ENCODE measurements around the gene RBP5. TPM values are rescaled to one million over a fixed set of nuclear protein-coding genes. Genes with fewer than 3 reads are reported as not detected.

RBP5 gene
- total and polyA plus RNA-seq, 8 donors = 0.73 to 7.8 (median 2.4) TPM

DNA sequence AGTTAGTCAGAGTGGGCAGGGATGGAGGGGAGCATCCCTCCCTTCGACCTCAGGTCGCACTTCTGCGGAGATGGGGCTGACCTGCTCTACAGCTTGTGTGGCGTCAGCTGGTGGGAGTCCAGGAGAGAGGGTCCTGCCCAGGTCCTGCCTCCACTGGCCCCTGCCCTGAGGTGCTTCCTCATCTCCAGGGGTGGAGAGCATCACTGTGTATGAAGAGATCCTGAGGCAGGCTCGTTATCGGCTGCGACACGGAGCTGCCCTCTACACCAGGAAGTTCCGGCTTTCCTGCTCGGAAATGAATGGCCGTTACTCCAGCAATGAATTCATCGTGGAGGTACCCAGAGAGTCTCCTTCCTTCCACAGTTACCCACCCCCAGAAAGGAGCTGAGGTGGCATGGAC, 21.7 kb upstream of the RBP5 start:
- intact Hi-C loops (cut with DNase I) = no loop called here
- 90 to 91% methylated on average over 12 of the region's 12 CpGs for WGBS, 2 donors
- Histone ChIP-seq H3K27ac (no peak overlapping the region), H3K9me3 (no peaks in the 10 kb centered on the region), H3K4me1 (no peaks in the 10 kb centered on the region), H3K36me3 (peaks cover 0 to 18% (median 0%) of the 10 kb centered on the region in 3 donors), H3K27me3 (no peaks in the 10 kb centered on the region), H3K4me3 (no peak overlapping the region)
- ATAC-seq = no peak
- no peak for DNase-seq
- no peak for FAIRE-seq
- TF ChIP-seq, protein P1, sequence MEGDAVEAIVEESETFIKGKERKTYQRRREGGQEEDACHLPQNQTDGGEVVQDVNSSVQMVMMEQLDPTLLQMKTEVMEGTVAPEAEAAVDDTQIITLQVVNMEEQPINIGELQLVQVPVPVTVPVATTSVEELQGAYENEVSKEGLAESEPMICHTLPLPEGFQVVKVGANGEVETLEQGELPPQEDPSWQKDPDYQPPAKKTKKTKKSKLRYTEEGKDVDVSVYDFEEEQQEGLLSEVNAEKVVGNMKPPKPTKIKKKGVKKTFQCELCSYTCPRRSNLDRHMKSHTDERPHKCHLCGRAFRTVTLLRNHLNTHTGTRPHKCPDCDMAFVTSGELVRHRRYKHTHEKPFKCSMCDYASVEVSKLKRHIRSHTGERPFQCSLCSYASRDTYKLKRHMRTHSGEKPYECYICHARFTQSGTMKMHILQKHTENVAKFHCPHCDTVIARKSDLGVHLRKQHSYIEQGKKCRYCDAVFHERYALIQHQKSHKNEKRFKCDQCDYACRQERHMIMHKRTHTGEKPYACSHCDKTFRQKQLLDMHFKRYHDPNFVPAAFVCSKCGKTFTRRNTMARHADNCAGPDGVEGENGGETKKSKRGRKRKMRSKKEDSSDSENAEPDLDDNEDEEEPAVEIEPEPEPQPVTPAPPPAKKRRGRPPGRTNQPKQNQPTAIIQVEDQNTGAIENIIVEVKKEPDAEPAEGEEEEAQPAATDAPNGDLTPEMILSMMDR (IDR thresholded peaks at IDR 0.05) = no peak

- H3K4me3 ChIP-seq = no peak overlapping the region
- intact Hi-C loops (cut with DNase I) = no loop called here
- no peak overlapping the region for H3K27ac ChIP-seq
- H3K9me3 ChIP-seq = no peaks in the 10 kb centered on the region
- H3K4me1 ChIP-seq = no peaks in the 10 kb centered on the region
- WGBS, 2 donors = 91 to 94% methylated on average over 7 of the region's 7 CpGs
- no peaks in the 10 kb centered on the region for H3K27me3 ChIP-seq
- FAIRE-seq (no peak), DNase-seq (peak in 1 of 6 donors; percentile 6), ATAC-seq (no peak)
- TF ChIP-seq, protein P1 (IDR thresholded peaks at IDR 0.05) = no peak
- H3K36me3 ChIP-seq = peaks cover 0 to 17% (median 0%) of the 10 kb centered on the region in 3 donors
Observed at GRCh38 chr12:7146906-7147305, 18.2 kb upstream of the RBP5 start.

DNA sequence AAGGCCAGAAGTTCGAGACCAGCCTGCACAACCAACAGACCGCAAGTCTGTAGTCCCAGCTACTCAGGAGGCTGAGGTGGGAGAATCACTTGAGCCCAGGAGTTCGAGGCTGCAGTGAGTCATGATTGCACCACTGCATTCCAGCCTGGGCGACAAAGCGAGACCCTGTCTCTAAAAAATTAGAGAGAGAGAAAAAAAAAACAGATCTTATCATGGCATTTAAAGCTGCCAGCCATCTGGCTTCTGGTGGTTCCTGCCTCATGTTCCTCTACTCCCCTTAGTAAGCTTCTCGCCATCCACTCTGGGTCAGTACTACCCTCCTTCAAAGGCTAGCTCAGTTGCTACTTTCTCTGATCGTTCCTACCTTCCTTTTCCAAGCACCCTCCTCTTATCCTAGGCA, 17.5 kb upstream of the RBP5 start:
- peaks cover 0 to 15% (median 0%) of the 10 kb centered on the region in 3 donors for H3K36me3 ChIP-seq
- ATAC-seq (no peak), FAIRE-seq (no peak), DNase-seq (peak in 1 of 6 donors; percentile 3)
- WGBS, 2 donors = 87 to 92% methylated on average over 7 of the region's 7 CpGs
- no peaks in the 10 kb centered on the region for H3K9me3 ChIP-seq
- intact Hi-C loops (cut with DNase I) = no loop called here
- no peak overlapping the region for H3K4me3 ChIP-seq
- TF ChIP-seq, protein P1 (IDR thresholded peaks at IDR 0.05) = no peak
- no peak overlapping the region for H3K27ac ChIP-seq
- no peaks in the 10 kb centered on the region for H3K27me3 ChIP-seq
- no peaks in the 10 kb centered on the region for H3K4me1 ChIP-seq

DNA sequence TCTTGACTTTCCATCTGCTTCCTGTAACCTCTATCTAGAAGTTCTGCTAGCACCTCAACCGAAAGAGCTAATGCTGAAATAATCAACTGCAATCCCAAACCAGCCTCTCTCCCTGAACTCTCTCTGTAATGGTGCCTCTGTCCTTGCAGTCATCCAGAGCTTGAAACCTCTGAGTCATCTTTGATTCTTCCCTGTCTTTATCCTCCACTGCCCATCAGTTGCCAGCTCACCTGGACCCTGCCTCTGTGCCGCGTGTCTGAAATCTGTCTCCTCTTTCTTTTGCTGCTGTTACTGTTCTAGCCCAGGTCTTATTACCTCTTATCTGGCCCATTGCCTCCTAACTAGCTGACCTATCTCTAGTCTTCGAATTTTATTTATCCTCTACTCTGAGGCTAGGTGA, 17.0 kb upstream of the RBP5 start:
- no peak for FAIRE-seq
- WGBS, 2 donors = 69 to 82% methylated on average over 4 of the region's 4 CpGs
- H3K4me3 ChIP-seq = no peak overlapping the region

More for the DNA sequence above, 17.0 kb upstream of the RBP5 start:
- no peaks in the 10 kb centered on the region for H3K4me1 ChIP-seq
- no peaks in the 10 kb centered on the region for H3K27me3 ChIP-seq
- ATAC-seq (no peak), DNase-seq (no peak)
- intact Hi-C loops (cut with DNase I) = no loop called here
- H3K27ac ChIP-seq = no peak overlapping the region
- peaks cover 0 to 11% (median 0%) of the 10 kb centered on the region in 3 donors for H3K36me3 ChIP-seq
- TF ChIP-seq, protein P1 (IDR thresholded peaks at IDR 0.05) = no peak
- H3K9me3 ChIP-seq = no peaks in the 10 kb centered on the region

All from pancreas (tissue), 10 donors.